Nephron (organoid): ENCODE data around the gene NHERF1.

ENCODE experiments used
- H3K27ac Mint-ChIP-seq, 3 experiments: 2 replicates each; pipeline ENCODE4 v1.8.0; 2020; ENCODE audit warnings: mixed read lengths in 3 of 3, mild to moderate bottlenecking in 2 of 3, moderate library complexity in 1 of 3
- H3K27me3 Mint-ChIP-seq: 2 replicates; pipeline ENCODE4 v1.8.0; 2021; ENCODE audit warnings: low read depth, mild to moderate bottlenecking, moderate library complexity, mixed read lengths
- H3K36me3 Mint-ChIP-seq: 2 replicates; pipeline ENCODE4 v1.8.0; 2020; ENCODE audit warnings: low read depth, mixed read lengths
- H3K4me1 Mint-ChIP-seq: 2 replicates; pipeline ENCODE4 v1.8.0; 2020; ENCODE audit warnings: mixed read lengths
- H3K4me3 Mint-ChIP-seq, 3 experiments: 2 replicates each; pipeline ENCODE4 v1.8.0; 2020; ENCODE audit warnings: mild to moderate bottlenecking in 3 of 3, mixed read lengths in 3 of 3, moderate library complexity in 2 of 3
- H3K9me3 Mint-ChIP-seq: 2 replicates; pipeline ENCODE4 v1.8.0; 2020; ENCODE audit warnings: mixed read lengths
- CTCF ChIP-seq, 3 experiments: fragments of 200-600 bp; sonication (generic); IDR thresholded peaks; one replicate each; pipeline ENCODE4 v1.5.0; 2021; ENCODE audit warnings: antibody characterized with exemption in 3 of 3; ENCODE audit not compliant: unreplicated experiment in 3 of 3

NHERF1 gene

DNA sequence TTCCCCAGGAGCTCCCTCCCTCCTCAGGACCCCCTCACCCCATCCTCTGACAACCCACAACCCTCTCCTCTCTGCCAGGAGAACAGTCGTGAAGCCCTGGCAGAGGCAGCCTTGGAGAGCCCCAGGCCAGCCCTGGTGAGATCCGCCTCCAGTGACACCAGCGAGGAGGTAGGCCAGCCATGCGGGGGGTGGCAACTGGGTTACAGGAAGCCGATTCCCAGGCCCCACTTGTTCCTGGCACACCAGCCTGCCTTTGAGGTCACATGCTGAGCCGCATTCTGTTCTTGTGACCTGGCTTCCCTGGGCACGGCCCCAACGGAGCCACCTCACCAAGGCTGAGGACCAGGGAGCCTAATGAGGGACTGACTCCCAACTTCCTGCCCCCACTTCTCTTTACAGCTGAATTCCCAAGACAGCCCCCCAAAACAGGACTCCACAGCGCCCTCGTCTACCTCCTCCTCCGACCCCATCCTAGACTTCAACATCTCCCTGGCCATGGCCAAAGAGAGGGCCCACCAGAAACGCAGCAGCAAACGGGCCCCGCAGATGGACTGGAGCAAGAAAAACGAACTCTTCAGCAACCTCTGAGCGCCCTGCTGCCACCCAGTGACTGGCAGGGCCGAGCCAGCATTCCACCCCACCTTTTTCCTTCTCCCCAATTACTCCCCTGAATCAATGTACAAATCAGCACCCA is 19.8 kb downstream of the NHERF1 start:
- Mint-ChIP-seq H3K36me3 (peaks cover 31% of the 10 kb centered on the region), H3K4me3 (no peak overlapping the region), H3K27ac (peak overlapping the region; percentile 74 to 80 (median 76)), H3K9me3 (no peaks in the 10 kb centered on the region), H3K27me3 (no peaks in the 10 kb centered on the region), H3K4me1 (peaks cover 12% of the 10 kb centered on the region)
- no peak for TF ChIP-seq CTCF (IDR thresholded peaks at IDR 0.05; ENCODE audit: unreplicated experiment in 3 of 3)

GRCh38 chr17:74768763-74769114 is 20.3 kb downstream of the NHERF1 start:
- Mint-ChIP-seq H3K27ac (peak overlapping the region; percentile 23 to 80 (median 76)), H3K27me3 (no peaks in the 10 kb centered on the region), H3K4me1 (peaks cover 14% of the 10 kb centered on the region), H3K36me3 (peaks cover 32% of the 10 kb centered on the region), H3K9me3 (no peaks in the 10 kb centered on the region), H3K4me3 (no peak overlapping the region)
- no peak for TF ChIP-seq CTCF (IDR thresholded peaks at IDR 0.05; ENCODE audit: unreplicated experiment in 3 of 3)

GRCh38 chr17:74769266-74769855 is 20.9 kb downstream of the NHERF1 start:
- H3K27me3 Mint-ChIP-seq = no peaks in the 10 kb centered on the region
- no peak overlapping the region for H3K4me3 Mint-ChIP-seq
- H3K27ac Mint-ChIP-seq = peak overlapping the region in 2 of 3 experiments; percentile 76 to 80
- H3K4me1 Mint-ChIP-seq = peaks cover 14% of the 10 kb centered on the region
- H3K9me3 Mint-ChIP-seq = no peaks in the 10 kb centered on the region
- no peak for TF ChIP-seq CTCF (IDR thresholded peaks at IDR 0.05; ENCODE audit: unreplicated experiment in 3 of 3)
- peaks cover 36% of the 10 kb centered on the region for H3K36me3 Mint-ChIP-seq

- H3K4me1 Mint-ChIP-seq = peaks cover 14% of the 10 kb centered on the region
- no peak overlapping the region for H3K4me3 Mint-ChIP-seq
- no peak for TF ChIP-seq CTCF (IDR thresholded peaks at IDR 0.05; ENCODE audit: unreplicated experiment in 3 of 3)
- H3K27ac Mint-ChIP-seq = peak overlapping the region in 2 of 3 experiments; percentile 68 to 84
- peaks cover 36% of the 10 kb centered on the region for H3K36me3 Mint-ChIP-seq
- no peaks in the 10 kb centered on the region for H3K9me3 Mint-ChIP-seq
- no peaks in the 10 kb centered on the region for H3K27me3 Mint-ChIP-seq
These were observed 21.5 kb downstream of the NHERF1 start for GRCh38 chr17:74769856-74770497.

- Mint-ChIP-seq H3K4me3 (peak overlapping the region; percentile 13 to 54 (median 52)), H3K4me1 (peaks cover 18% of the 10 kb centered on the region), H3K36me3 (peaks cover 36% of the 10 kb centered on the region), H3K9me3 (no peaks in the 10 kb centered on the region), H3K27me3 (no peaks in the 10 kb centered on the region), H3K27ac (peak overlapping the region; percentile 68 to 84 (median 78))
- TF ChIP-seq CTCF (IDR thresholded peaks at IDR 0.05; ENCODE audit: unreplicated experiment in 3 of 3) = peak; percentile 67 to 78 (median 75)
These were observed 22.3 kb downstream of the NHERF1 start for GRCh38 chr17:74770498-74771318.
